ENCODE data around the gene NCCRP1.

DNA sequence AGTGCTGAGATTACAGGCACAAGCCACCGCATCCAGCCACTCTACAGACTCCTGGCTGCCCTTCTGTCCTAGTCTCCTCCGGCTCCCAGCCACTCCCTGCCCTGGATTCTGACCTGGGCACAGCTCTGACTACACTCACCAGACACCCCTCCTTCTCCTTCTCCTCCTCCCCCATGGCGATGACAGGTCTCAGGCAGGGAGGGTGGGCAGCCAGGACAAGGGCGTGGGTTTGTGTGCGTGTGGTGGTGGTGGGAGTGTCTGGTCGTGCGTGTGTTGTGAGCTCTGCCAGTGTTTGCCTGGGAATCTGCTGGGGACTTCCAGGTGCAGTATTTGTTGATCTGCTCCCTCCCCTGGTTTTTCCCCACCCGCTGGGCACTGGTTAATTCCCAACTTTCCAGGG, 3.0 kb upstream of the NCCRP1 start:
- TF ChIP-seq, protein P1, sequence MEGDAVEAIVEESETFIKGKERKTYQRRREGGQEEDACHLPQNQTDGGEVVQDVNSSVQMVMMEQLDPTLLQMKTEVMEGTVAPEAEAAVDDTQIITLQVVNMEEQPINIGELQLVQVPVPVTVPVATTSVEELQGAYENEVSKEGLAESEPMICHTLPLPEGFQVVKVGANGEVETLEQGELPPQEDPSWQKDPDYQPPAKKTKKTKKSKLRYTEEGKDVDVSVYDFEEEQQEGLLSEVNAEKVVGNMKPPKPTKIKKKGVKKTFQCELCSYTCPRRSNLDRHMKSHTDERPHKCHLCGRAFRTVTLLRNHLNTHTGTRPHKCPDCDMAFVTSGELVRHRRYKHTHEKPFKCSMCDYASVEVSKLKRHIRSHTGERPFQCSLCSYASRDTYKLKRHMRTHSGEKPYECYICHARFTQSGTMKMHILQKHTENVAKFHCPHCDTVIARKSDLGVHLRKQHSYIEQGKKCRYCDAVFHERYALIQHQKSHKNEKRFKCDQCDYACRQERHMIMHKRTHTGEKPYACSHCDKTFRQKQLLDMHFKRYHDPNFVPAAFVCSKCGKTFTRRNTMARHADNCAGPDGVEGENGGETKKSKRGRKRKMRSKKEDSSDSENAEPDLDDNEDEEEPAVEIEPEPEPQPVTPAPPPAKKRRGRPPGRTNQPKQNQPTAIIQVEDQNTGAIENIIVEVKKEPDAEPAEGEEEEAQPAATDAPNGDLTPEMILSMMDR (conservative IDR thresholded peaks at IDR 0.05 in 1 of 2, IDR thresholded peaks at IDR 0.05 in 1 of 2; ENCODE audit: low read depth in 1 of 2, low read length in 2 of 2) = no peak
- no peak for TF ChIP-seq EZH2 (IDR thresholded peaks at IDR 0.05; ENCODE audit: low read length, missing control alignments)
